Measurements from ENCODE around the gene CAPZB. TPM values are rescaled to one million over a fixed set of nuclear protein-coding genes. Genes with fewer than 3 reads are reported as not detected.

Gene CAPZB
- total and polyA plus RNA-seq, 2 donors (not counting 3 experiments of a cell fraction or from before 2014, with no cell fraction given): 196 to 347 TPM

- dilution Hi-C loops (cut with MboI; ENCODE audit: extremely low pct_ligation_motif_present, low sequenced_read_pairs): no loop called here
- DNase-seq (ENCODE audit: low read depth, low spot score) (no peak), FAIRE-seq (no peak)
- H3K4me2 ChIP-seq (ENCODE audit: insufficient read depth, low read length): no peak overlapping the region
- H3K9me3 ChIP-seq (replicated peaks; ENCODE audit: control insufficient read depth, insufficient read depth, low read length): no peaks in the 10 kb centered on the region
- H4K20me1 ChIP-seq (replicated peaks; ENCODE audit: control insufficient read depth, extremely low read depth, insufficient read depth, low read length): no peaks in the 10 kb centered on the region
- peaks cover 3% of the 10 kb centered on the region for H3K4me1 ChIP-seq (ENCODE audit: control insufficient read depth, extremely low read depth, insufficient read depth, low read length)
- no peaks in the 10 kb centered on the region for H3K79me2 ChIP-seq (ENCODE audit: control insufficient read depth, insufficient read depth, low read length)
- POLR2A ChIA-PET: no interaction called here
- no peak overlapping the region for H2AFZ ChIP-seq (ENCODE audit: low read depth, low read length)
- TF ChIP-seq POLR2AphosphoS5 (IDR thresholded peaks at IDR 0.05; ENCODE audit: insufficient read depth, low read depth, low read length) (no peak), EZH2 (IDR thresholded peaks at IDR 0.05; ENCODE audit: borderline replicate concordance, low read depth, low read length, severe bottlenecking) (no peak), MAX (IDR thresholded peaks at IDR 0.05; ENCODE audit: insufficient read depth, insufficient read length) (no peak), GATA2 (IDR thresholded peaks at IDR 0.05; ENCODE audit: insufficient read depth, insufficient read length, low read depth, low read length) (no peak), FOS (IDR thresholded peaks at IDR 0.05; ENCODE audit: borderline replicate concordance, insufficient read depth, low read length) (no peak), CTCF (IDR thresholded peaks at IDR 0.05; ENCODE audit: extremely low read depth in 1 of 2, insufficient read depth in 1 of 2, low read depth in 1 of 2, low read length in 2 of 2) (no peak), POLR2A (IDR thresholded peaks at IDR 0.05; ENCODE audit: low read depth, low read length) (no peak), JUN (IDR thresholded peaks at IDR 0.05; ENCODE audit: borderline replicate concordance, insufficient read depth, insufficient read length, low read depth) (no peak), MYC (IDR thresholded peaks at IDR 0.05; ENCODE audit: low read depth, low read length) (no peak)
- no peak overlapping the region for H3K9ac ChIP-seq (replicated peaks; ENCODE audit: extremely low read depth, insufficient read depth, low read length)
- H3K27me3 ChIP-seq (ENCODE audit: control insufficient read depth in 2 of 2, insufficient read depth in 2 of 2, low read length in 2 of 2): peaks cover 0 to 2% of the 10 kb centered on the region in 2 experiments
- no peaks in the 10 kb centered on the region for H3K9me1 ChIP-seq (replicated peaks; ENCODE audit: control insufficient read depth, extremely low read depth, insufficient read depth, low read length)
- no peak overlapping the region for H3K4me3 ChIP-seq (replicated peaks in 1 of 3; ENCODE audit: insufficient read depth in 1 of 3, low read depth in 1 of 3, low read length in 3 of 3)
- no peak overlapping the region for H3K27ac ChIP-seq (ENCODE audit: insufficient read depth, low read depth, low read length)
- H3K36me3 ChIP-seq (ENCODE audit: control insufficient read depth in 2 of 2, extremely low read depth in 1 of 2, insufficient read depth in 2 of 2, low read length in 2 of 2): no peaks in the 10 kb centered on the region
- intact Hi-C loops (cut with micrococcal nuclease): no loop called here
- CTCF ChIA-PET: interaction anchor here (1.3 kb wide), 1 partner anchor 25 kb away, joined by 6 read pairs; no protein-coding TSS in a partner anchor
- BruUV-seq (replicated peaks): no TSS peak
These were observed 27.2 kb upstream of the CAPZB start for GRCh38 chr1:19512545-19512944.
